Adipocyte (in vitro differentiated cells): Measurements from ENCODE around the gene RIN3.

Experiments
- DNase-seq: peaks from one replicate; pipeline ENCODE4 v3.0.0-alpha.2; 2015; ENCODE audit warnings: low read depth
- H3K27me3 ChIP-seq: replicated peaks from 2 replicates; pipeline ENCODE4 v1.7.0; 2013; ENCODE audit warnings: mild to moderate bottlenecking, low read length, moderate library complexity; ENCODE audit not compliant: control insufficient read depth, insufficient read depth
- H3K36me3 ChIP-seq: 2 replicates; pipeline ENCODE4 v1.7.0; 2013; ENCODE audit warnings: low read length, mild to moderate bottlenecking, moderate library complexity; ENCODE audit not compliant: control insufficient read depth, insufficient read depth, severe bottlenecking
- H3K4me1 ChIP-seq: 2 replicates; pipeline ENCODE4 v1.7.0; 2013; ENCODE audit warnings: mild to moderate bottlenecking, low read length, moderate library complexity; ENCODE audit not compliant: control insufficient read depth, insufficient read depth
- H3K4me3 ChIP-seq: 2 replicates; pipeline ENCODE4 v1.7.0; 2013; ENCODE audit warnings: mild to moderate bottlenecking, low read length, moderate library complexity
- H3K9ac ChIP-seq: 2 replicates; pipeline ENCODE4 v1.7.0; 2013; ENCODE audit warnings: mild to moderate bottlenecking, low read length, moderate library complexity
- H3K9me3 ChIP-seq: 2 replicates; pipeline ENCODE4 v1.7.0; 2013; ENCODE audit warnings: mild to moderate bottlenecking, low read length, moderate library complexity; ENCODE audit not compliant: control insufficient read depth

RIN3 gene

DNA sequence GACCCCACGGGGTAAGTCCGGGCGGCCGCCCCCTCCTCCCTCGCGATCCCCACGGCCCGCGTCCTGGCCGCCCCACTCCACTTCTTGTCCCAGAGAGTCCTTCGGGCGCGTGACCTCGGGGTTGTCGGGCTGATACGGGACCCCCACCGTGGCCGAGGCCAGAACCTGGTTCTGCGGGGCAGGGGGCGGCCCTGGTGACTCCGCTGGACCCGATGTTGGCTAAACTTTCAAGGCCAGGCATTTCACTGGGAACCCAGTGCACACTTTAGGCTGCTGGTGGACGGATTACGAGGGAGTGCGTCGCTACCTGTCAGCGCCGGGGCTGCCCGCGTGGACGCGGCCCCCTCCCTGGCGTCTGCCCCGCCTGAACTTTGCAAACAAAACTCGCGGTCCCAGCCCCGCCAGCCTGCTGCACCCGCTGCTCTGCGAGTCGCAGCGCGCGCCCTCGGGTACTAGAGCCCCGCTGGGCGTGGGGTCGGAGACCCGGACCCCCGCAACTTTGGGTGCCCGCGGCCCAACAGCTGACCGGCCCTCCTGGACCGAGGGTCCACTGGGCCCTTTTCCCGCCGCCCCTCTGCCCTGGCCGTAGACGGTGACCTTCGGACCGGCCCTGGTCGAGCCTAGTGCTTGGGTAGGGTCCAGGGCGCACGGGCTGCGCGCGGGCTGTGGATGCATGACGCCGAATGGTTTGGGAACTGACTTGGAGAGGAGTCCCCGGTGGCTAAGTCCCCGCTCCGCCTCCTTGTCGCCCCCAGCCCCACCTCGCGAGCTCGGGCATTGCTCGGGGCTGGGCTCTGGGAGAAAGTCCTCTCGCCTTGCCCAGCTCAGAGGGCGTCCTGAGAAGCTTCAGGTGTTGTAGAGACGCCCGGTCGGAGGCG, 624 bp downstream of the RIN3 start:
- no peaks in the 10 kb centered on the region for H3K27me3 ChIP-seq
- no peaks in the 10 kb centered on the region for H3K36me3 ChIP-seq
- H3K9me3 ChIP-seq = no peaks in the 10 kb centered on the region
- peak; percentile 47 for DNase-seq
- peak overlapping the region; percentile 93 for H3K9ac ChIP-seq
- peak overlapping the region; percentile 87 for H3K4me3 ChIP-seq
- H3K4me1 ChIP-seq = peaks cover 18% of the 10 kb centered on the region

DNA sequence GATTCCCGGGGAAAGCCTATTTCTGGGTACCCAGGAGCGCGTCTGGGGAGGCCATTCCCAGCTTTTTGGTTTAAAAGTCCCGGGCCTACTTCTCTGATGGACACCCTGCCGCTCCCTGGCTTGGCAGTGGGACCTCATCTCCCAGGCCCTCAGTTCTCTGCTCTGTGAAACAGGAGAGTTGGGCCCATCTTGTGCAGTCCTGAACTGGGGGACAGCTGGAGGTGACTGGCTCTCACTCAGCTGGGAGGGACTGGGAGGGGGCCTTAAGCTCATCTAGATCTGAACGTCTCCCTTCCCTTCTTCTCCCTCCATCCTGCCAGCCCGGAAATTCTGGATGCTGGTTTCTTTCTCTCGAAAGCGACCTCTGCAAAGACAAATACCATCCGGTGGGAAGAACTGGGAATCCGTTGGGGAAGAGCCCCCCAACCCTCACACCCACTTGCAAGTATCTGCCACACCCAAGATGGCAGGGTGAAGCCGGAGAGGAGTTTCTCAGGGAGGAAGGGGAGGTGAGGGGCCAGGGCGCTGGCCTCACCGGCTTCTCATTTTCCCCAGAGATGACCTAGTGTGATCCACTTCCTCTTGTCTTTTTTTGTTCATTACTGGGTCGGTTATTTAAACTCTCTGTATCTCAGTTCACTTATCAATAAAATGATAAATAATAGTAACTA, 1.4 kb downstream of the RIN3 start:
- Histone ChIP-seq H3K4me1 (peaks cover 18% of the 10 kb centered on the region), H3K27me3 (no peaks in the 10 kb centered on the region), H3K9me3 (no peaks in the 10 kb centered on the region), H3K9ac (peak overlapping the region; percentile 93), H3K36me3 (no peaks in the 10 kb centered on the region), H3K4me3 (peak overlapping the region; percentile 87)
- no peak for DNase-seq

DNA sequence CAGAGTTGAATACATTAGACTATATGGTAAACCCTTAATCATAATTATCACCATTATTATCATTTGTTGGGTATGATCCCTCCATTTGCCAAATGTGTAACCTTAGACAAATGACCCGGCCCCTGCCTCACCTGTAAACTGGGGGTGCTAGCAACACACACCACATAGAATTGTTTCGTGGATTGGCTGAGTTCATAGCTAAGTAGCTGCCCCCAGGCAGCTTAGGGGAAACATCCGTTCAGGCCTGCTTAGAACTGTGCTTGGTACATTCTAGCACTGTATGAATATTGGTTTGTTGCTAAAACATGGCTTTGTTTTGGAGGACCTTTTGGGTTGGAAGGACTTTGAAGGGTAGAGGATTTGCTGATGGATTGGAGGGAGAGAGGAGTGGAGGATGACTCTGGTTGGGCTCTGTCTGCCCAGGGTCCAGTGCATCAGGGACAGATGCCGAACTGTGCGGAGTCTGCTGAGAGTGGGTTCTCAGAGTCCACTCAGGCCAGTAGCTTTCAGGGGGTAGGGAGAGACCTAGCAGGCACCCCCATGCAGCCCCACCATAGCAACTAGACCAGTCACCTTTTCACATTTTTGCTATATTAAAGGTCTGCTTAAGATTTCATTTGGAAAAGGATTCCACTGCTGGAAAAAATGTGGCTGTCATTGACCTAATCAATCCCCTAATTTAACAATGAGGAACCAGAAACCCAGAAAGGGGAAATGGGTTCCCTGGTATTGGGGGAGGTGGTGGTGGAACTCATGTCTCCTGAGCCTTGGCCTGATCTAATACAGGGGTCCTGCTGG, 2.2 kb downstream of the RIN3 start:
- no peak for DNase-seq
- H3K4me3 ChIP-seq = peak overlapping the region; percentile 87
- H3K36me3 ChIP-seq = no peaks in the 10 kb centered on the region
- peaks cover 17% of the 10 kb centered on the region for H3K4me1 ChIP-seq
- peak overlapping the region; percentile 93 for H3K9ac ChIP-seq
- no peaks in the 10 kb centered on the region for H3K27me3 ChIP-seq
- no peaks in the 10 kb centered on the region for H3K9me3 ChIP-seq

DNA sequence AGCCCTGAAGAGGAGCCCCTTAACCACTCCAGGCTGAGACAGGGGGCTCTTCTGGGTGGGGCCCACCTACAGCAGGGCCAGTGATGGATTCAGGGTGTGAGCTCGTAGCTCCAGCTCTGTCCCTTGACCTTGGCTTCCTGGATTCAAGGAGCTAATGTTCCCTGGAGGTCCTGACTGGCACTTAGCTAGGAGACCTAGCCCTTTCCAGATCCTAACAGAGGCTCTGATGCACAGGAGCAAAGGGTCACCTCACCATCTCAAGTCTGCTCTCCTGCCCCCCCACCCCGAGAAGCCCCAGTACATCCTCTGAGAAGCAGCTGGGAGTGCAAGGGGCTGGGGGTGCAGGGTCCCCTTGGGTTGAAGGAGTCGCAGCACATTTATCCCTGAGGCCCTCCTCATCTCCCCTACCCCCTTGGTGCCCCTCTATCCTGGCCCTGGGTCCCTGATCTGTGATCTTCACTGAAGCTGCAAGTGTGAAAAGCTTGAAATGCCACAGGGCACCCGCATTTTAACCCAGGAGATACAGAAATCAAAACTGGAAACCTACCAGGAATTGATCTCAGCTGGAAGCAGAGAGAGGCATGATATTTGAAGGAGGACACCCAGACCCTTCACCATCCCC, 2.9 kb downstream of the RIN3 start:
- H3K27me3 ChIP-seq = no peaks in the 10 kb centered on the region
- H3K9ac ChIP-seq = no peak overlapping the region
- H3K4me3 ChIP-seq = no peak overlapping the region
- peaks cover 10% of the 10 kb centered on the region for H3K4me1 ChIP-seq
- H3K9me3 ChIP-seq = no peaks in the 10 kb centered on the region
- no peak for DNase-seq
- H3K36me3 ChIP-seq = no peaks in the 10 kb centered on the region

DNA sequence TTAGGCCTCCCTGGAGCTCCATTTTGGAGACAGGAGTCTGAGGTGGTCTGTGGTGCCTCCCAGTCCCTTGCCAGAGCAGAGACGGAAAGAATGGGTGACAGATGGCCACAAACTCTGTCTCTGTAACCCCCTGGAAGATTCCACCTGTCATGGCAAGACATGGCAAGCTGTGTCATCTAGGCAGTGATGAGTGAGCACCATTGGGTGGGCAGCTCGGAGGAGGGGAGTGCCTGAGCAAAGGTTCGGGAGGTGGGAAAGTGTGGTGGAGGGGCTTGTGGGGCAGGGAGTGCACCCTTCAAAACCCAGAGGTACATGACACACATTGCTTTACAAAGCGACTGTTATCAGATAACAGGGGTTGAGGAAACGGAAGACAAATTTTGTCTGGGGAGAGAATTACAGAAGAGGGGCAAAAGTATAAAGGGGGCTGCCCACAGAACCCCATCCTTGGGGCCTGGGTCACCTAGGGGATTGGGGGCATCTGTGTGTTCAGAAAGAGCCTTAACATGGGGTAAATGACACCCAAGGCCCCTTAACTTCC, 3.5 kb downstream of the RIN3 start:
- Histone ChIP-seq H3K36me3 (no peaks in the 10 kb centered on the region), H3K27me3 (no peaks in the 10 kb centered on the region), H3K4me3 (no peak overlapping the region), H3K9me3 (no peaks in the 10 kb centered on the region), H3K9ac (no peak overlapping the region), H3K4me1 (peaks cover 7% of the 10 kb centered on the region)
- DNase-seq = no peak

DNA sequence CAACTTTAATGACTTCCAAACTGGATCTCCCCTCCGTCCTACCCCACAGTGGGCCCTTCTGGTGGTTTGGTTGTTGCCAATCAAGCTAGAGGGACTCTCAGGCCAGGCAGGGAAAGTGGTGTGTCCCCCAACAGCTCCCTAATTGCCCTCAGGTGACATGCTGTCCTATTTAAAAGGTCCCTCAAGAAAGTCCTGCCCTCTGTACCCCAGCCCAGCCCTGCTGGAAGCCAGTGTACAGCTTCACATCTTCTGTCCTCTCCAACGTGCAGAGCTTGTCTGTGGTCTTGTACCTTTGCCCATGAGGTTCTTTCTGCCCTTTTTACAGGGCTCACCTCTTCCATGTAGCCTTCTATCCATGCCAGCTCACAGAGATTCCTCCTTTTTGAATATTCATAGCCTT, 4.2 kb downstream of the RIN3 start:
- DNase-seq = no peak
- Histone ChIP-seq H3K4me3 (no peak overlapping the region), H3K4me1 (peaks cover 7% of the 10 kb centered on the region), H3K36me3 (no peaks in the 10 kb centered on the region), H3K27me3 (no peaks in the 10 kb centered on the region), H3K9ac (no peak overlapping the region), H3K9me3 (no peaks in the 10 kb centered on the region)

DNA sequence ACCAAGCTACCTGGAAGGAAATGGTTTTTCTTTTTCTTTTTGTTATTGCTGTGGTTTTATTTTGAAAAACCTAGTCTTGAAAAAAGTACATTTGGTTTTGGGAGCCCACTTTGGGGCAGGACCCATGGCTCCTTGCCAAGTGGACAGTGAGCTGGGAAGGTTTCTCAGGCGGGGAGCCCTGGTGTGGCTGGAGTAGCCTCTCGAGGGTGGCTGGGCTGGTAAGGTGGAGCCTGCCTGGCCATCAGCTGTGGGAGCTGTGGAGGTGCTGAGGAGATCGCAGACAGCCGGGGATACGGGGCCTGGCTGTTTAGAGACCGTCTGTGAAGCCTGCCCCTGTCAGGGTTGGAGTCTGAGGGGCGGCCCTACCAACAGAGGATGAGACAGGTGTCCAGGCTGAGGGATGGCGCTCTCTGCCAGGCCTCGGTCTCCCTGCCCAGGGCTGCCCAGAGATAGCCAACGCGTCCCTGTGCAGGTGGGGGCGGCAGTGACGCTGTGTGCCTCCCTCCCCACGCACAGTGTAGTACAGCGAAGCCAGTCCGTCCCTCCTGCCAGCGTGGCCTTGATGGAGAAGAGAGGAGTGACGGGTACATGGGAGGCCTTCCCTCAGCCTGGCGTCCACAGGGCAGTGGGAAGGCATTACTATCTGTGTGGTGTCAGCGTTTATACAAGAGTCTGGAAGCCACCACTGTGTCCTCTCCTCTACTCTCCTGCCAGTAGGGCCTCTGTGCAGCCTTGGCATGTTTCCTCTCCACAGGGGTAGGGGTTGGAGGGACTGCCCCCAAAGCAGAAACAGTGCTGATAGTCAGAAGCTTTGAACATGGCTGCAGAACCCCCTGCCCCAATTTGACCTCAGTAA, 5.9 kb downstream of the RIN3 start:
- H3K4me3 ChIP-seq = no peak overlapping the region
- no peaks in the 10 kb centered on the region for H3K27me3 ChIP-seq
- H3K36me3 ChIP-seq = no peaks in the 10 kb centered on the region
- H3K9ac ChIP-seq = no peak overlapping the region
- no peak for DNase-seq
- H3K4me1 ChIP-seq = peaks cover 7% of the 10 kb centered on the region
- H3K9me3 ChIP-seq = no peaks in the 10 kb centered on the region

DNA sequence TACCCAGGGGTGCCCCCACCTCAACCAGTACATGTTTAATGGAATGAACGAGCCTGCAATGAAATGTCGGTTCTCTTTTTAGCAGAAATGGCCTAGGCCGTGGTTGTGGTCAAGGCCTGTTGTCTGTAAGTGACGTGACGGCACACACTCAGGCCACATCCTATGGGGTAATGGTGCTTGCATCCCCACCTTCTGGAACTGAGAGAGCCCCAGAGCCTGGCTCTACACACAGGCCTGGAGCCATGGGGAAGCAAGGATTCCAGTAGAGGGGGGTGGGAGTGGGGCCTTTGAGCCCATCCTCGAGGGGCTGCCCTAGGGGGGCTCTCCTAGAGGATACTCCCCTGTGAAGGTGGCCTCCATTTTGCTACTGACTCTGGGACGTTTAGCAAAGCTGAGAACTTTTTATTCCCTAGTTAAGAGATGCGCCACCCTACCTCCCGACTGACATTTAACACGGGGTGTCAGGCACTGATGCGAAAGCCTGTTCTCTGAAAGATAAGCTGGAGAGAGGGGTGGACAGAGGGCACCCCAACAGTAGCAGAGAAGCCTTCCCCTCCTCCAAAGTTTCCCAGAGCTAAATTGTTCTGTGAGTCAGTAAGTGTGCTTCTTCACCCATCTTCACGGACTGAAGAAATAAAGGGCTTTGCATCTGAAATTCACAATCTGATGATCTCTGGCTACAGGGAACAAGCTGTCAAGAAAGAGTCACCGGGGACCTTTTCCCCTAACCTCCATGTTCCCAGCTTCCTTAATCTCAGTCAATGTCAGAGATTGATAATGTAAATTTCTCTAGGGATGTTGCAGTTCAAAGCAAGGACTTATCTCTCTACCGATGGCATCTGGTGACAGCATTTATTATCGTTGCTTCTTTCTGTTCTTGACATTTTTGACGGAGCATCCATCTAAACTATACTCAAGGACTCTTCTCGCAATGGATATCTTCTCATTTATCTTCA, 6.8 kb downstream of the RIN3 start:
- DNase-seq = no peak
- Histone ChIP-seq H3K27me3 (no peaks in the 10 kb centered on the region), H3K4me3 (no peak overlapping the region), H3K9me3 (no peaks in the 10 kb centered on the region), H3K4me1 (peaks cover 3% of the 10 kb centered on the region), H3K36me3 (no peaks in the 10 kb centered on the region), H3K9ac (no peak overlapping the region)

DNA sequence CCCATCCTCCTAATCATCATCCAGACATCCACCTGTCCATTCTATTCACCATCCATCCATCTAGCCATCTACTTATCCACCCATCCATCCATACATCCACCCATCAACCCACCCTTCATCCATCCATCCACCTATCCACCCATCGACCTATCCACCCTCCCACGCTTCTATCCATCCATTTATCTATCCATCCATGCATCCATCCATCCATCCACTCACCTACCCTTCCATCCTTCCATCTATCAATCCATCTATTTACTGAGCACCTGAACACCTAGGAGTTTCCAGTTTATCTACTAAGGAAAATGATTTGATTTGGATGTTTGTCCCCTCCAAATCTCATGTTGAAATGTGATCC, 7.5 kb downstream of the RIN3 start:
- DNase-seq = no peak
- no peak overlapping the region for H3K4me3 ChIP-seq
- no peaks in the 10 kb centered on the region for H3K27me3 ChIP-seq
- H3K9ac ChIP-seq = no peak overlapping the region
- no peaks in the 10 kb centered on the region for H3K36me3 ChIP-seq
- no peaks in the 10 kb centered on the region for H3K4me1 ChIP-seq
- no peaks in the 10 kb centered on the region for H3K9me3 ChIP-seq
